Stimulated activated CD8-positive, alpha-beta memory T cell treated with anti-CD3 and anti-CD28 coated beads, Interleukin-15, amount 100 ng/mL, for 24 hours (primary cell): ENCODE measurements around the gene ADARB2.
"Not testable (repeated sequence)": the region's sequence is repeated elsewhere in the genome, so short reads cannot be mapped to it uniquely, and the experiment has no call there.

ENCODE experiments used
- DNase-seq: peaks from one replicate; pipeline ENCODE4 v3.0.0-alpha.2; 2020; ENCODE audit warnings: low read depth

Gene ADARB2

GRCh38 chr10:1347962-1348772, 389.2 kb downstream of the ADARB2 start:
- no peak for DNase-seq

GRCh38 chr10:1347525-1347924, 389.8 kb downstream of the ADARB2 start:
- DNase-seq = no peak

- DNase-seq = no peak
These were observed 391.1 kb downstream of the ADARB2 start for GRCh38 chr10:1346201-1346600.

GRCh38 chr10:1345368-1345767, 392.0 kb downstream of the ADARB2 start:
- no peak for DNase-seq

- DNase-seq = no peak
These were observed 392.5 kb downstream of the ADARB2 start for GRCh38 chr10:1344846-1345245.

- DNase-seq = no peak
These were observed 392.9 kb downstream of the ADARB2 start for GRCh38 chr10:1344408-1344807.

GRCh38 chr10:1343176-1343575, 394.1 kb downstream of the ADARB2 start:
- DNase-seq = no peak

GRCh38 chr10:1341052-1341451, 396.3 kb downstream of the ADARB2 start:
- not testable (repeated sequence) for DNase-seq

- DNase-seq = no peak
These were observed 397.9 kb downstream of the ADARB2 start for GRCh38 chr10:1339396-1339795.

- no peak for DNase-seq
These were observed 401.7 kb downstream of the ADARB2 start for GRCh38 chr10:1335642-1336041.

- no peak for DNase-seq
These were observed 403.3 kb downstream of the ADARB2 start for GRCh38 chr10:1333981-1334380.

- DNase-seq = no peak
These were observed 405.8 kb downstream of the ADARB2 start for GRCh38 chr10:1331560-1331959.

GRCh38 chr10:1329622-1330021, 407.7 kb downstream of the ADARB2 start:
- DNase-seq = no peak

GRCh38 chr10:1328981-1329614, 408.2 kb downstream of the ADARB2 start:
- no peak for DNase-seq

GRCh38 chr10:1328161-1328823, 409.0 kb downstream of the ADARB2 start:
- no peak for DNase-seq

- DNase-seq = no peak
These were observed 409.6 kb downstream of the ADARB2 start for GRCh38 chr10:1327759-1328158.

- DNase-seq = not testable (repeated sequence)
These were observed 410.8 kb downstream of the ADARB2 start for GRCh38 chr10:1326514-1326913.

- DNase-seq = no peak
These were observed 412.4 kb downstream of the ADARB2 start for GRCh38 chr10:1324903-1325302.

- no peak for DNase-seq
These were observed 413.4 kb downstream of the ADARB2 start for GRCh38 chr10:1323951-1324350.

- no peak for DNase-seq
These were observed 416.5 kb downstream of the ADARB2 start for GRCh38 chr10:1320739-1321320.

- DNase-seq = no peak
These were observed 420.5 kb downstream of the ADARB2 start for GRCh38 chr10:1316809-1317143.

GRCh38 chr10:1316121-1316808, 421.1 kb downstream of the ADARB2 start:
- no peak for DNase-seq
